HG02759 (cell line): ENCODE data around the gene NADSYN1.

ENCODE experiments used
- ATAC-seq: cut with Tn5 transposase; IDR thresholded peaks from one replicate; pipeline ENCODE4 v1.9.1; 2021; ENCODE audit warnings: mild to moderate bottlenecking, moderate library complexity; ENCODE audit not compliant: unreplicated experiment

Gene NADSYN1

GRCh38 chr11:71489311-71490043 is 36.5 kb downstream of the NADSYN1 start:
- no peak for ATAC-seq

GRCh38 chr11:71490044-71490730 is 37.2 kb downstream of the NADSYN1 start:
- no peak for ATAC-seq

GRCh38 chr11:71490731-71491390 is 37.9 kb downstream of the NADSYN1 start:
- no peak for ATAC-seq

GRCh38 chr11:71491531-71491930 is 38.5 kb downstream of the NADSYN1 start:
- no peak for ATAC-seq

GRCh38 chr11:71491940-71492339 is 38.9 kb downstream of the NADSYN1 start:
- ATAC-seq = no peak

GRCh38 chr11:71495286-71496230 is 42.6 kb downstream of the NADSYN1 start:
- ATAC-seq = no peak

- ATAC-seq = no peak
These were observed 43.4 kb downstream of the NADSYN1 start for GRCh38 chr11:71496421-71496820.

GRCh38 chr11:71498091-71498490 is 45.1 kb downstream of the NADSYN1 start:
- no peak for ATAC-seq

GRCh38 chr11:71499125-71499524 is 46.1 kb downstream of the NADSYN1 start:
- no peak for ATAC-seq

- no peak for ATAC-seq
These were observed 46.5 kb downstream of the NADSYN1 start for GRCh38 chr11:71499546-71499945.

GRCh38 chr11:71500601-71501021 is 47.6 kb downstream of the NADSYN1 start:
- no peak for ATAC-seq

GRCh38 chr11:71501071-71501985 is 48.3 kb downstream of the NADSYN1 start:
- no peak for ATAC-seq

- no peak for ATAC-seq
These were observed 49.0 kb downstream of the NADSYN1 start for GRCh38 chr11:71502026-71502425.

- ATAC-seq = no peak
These were observed 50.0 kb downstream of the NADSYN1 start for GRCh38 chr11:71502871-71503435.

GRCh38 chr11:71504531-71504930 is 51.5 kb downstream of the NADSYN1 start:
- no peak for ATAC-seq

GRCh38 chr11:71505001-71505400 is 52.0 kb downstream of the NADSYN1 start:
- no peak for ATAC-seq

- ATAC-seq = no peak
These were observed 52.8 kb downstream of the NADSYN1 start for GRCh38 chr11:71505781-71506180.

GRCh38 chr11:71507102-71507501 is 54.1 kb downstream of the NADSYN1 start:
- ATAC-seq = no peak
